ENCODE measurements around the gene C17orf75.

DNA sequence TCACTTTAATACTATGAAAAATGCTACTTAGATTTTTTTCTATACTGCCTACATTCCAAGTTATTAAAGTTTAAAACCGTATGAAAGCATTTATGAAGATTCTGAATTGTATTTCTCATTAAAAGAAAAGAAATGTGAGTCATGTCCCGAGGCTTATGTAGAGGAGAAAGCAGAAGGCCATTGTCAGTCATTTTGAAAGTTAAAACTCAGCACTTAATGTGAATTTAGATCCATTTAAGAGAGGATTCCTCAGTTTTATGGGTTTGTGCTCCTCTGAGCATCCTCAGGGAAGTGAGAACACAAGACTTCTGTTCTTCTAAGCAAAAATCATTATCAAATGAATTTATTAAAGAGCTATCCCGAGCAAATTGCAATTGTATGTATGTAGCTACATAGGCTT, 11.8 kb downstream of the C17orf75 start:
- no peak for TF ChIP-seq EZH2 (IDR thresholded peaks at IDR 0.05; ENCODE audit: low read length, unreplicated experiment)
- TF ChIP-seq, protein P1, sequence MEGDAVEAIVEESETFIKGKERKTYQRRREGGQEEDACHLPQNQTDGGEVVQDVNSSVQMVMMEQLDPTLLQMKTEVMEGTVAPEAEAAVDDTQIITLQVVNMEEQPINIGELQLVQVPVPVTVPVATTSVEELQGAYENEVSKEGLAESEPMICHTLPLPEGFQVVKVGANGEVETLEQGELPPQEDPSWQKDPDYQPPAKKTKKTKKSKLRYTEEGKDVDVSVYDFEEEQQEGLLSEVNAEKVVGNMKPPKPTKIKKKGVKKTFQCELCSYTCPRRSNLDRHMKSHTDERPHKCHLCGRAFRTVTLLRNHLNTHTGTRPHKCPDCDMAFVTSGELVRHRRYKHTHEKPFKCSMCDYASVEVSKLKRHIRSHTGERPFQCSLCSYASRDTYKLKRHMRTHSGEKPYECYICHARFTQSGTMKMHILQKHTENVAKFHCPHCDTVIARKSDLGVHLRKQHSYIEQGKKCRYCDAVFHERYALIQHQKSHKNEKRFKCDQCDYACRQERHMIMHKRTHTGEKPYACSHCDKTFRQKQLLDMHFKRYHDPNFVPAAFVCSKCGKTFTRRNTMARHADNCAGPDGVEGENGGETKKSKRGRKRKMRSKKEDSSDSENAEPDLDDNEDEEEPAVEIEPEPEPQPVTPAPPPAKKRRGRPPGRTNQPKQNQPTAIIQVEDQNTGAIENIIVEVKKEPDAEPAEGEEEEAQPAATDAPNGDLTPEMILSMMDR (conservative IDR thresholded peaks at IDR 0.05; ENCODE audit: low read depth, low read length): no peak
